SKM-1 treated with dmso at 0.1 percent for 144 hours (cell line): ENCODE measurements around the gene CRYGN.
A peak's percentile ranks its signal among the peaks of the same experiment; 100 is the strongest.

Experiments used
- DNase-seq: peaks from one replicate; lab custom pipeline; 2025; ENCODE audit not compliant: unreplicated experiment; lab: John Stamatoyannopoulos, UW

Gene CRYGN

GRCh38 chr7:151408839-151409666 lies 30.9 kb downstream of the CRYGN start:
- peak; percentile 11 for DNase-seq

- DNase-seq: no peak
These were observed 31.5 kb downstream of the CRYGN start for GRCh38 chr7:151408498-151408838.

GRCh38 chr7:151406886-151407583 lies 32.9 kb downstream of the CRYGN start:
- DNase-seq: no peak

- no peak for DNase-seq
These were observed 33.7 kb downstream of the CRYGN start for GRCh38 chr7:151406051-151406875.

GRCh38 chr7:151405588-151405987 lies 34.4 kb downstream of the CRYGN start:
- no peak for DNase-seq

- no peak for DNase-seq
These were observed 34.9 kb downstream of the CRYGN start for GRCh38 chr7:151405056-151405455.

- DNase-seq: no peak
These were observed 35.5 kb downstream of the CRYGN start for GRCh38 chr7:151404216-151405011.

GRCh38 chr7:151403764-151404163 lies 36.2 kb downstream of the CRYGN start:
- no peak for DNase-seq

- no peak for DNase-seq
These were observed 37.7 kb downstream of the CRYGN start for GRCh38 chr7:151402029-151402835.

- no peak for DNase-seq
These were observed 39.2 kb downstream of the CRYGN start for GRCh38 chr7:151400626-151401315.

- no peak for DNase-seq
These were observed 40.0 kb downstream of the CRYGN start for GRCh38 chr7:151399906-151400305.

GRCh38 chr7:151399305-151399601 lies 40.7 kb downstream of the CRYGN start:
- no peak for DNase-seq

GRCh38 chr7:151398446-151399304 lies 41.3 kb downstream of the CRYGN start:
- no peak for DNase-seq

GRCh38 chr7:151397026-151397425 lies 42.9 kb downstream of the CRYGN start:
- DNase-seq: no peak

- no peak for DNase-seq
These were observed 43.5 kb downstream of the CRYGN start for GRCh38 chr7:151396328-151396970.

GRCh38 chr7:151395036-151395367 lies 44.9 kb downstream of the CRYGN start:
- DNase-seq: no peak

GRCh38 chr7:151394076-151395035 lies 45.6 kb downstream of the CRYGN start:
- no peak for DNase-seq
